GM12892 (cell line): ENCODE results near the gene SLC25A23.

ENCODE experiments used
- DNase-seq: peaks from one replicate; pipeline ENCODE4 v3.0.0; 2011; ENCODE audit not compliant: insufficient read length
- FAIRE-seq: peaks from 2 replicates; lab custom pipeline; 2011; peaks lifted over from hg19 to GRCh38; lab: Jason Lieb, UNC
- POLR2A ChIP-seq: IDR thresholded peaks from 2 replicates; pipeline ENCODE4 v1.6.1; 2011; ENCODE audit warnings: low read depth, low read length, control low read depth
- POLR2AphosphoS5 ChIP-seq: IDR thresholded peaks from 2 replicates; pipeline ENCODE4 v1.6.1; 2011; ENCODE audit warnings: low read depth, low read length, control low read depth
- TAF1 ChIP-seq: IDR thresholded peaks from 2 replicates; pipeline ENCODE4 v1.6.1; 2011; ENCODE audit warnings: low read depth, mild to moderate bottlenecking, control low read depth, low read length, borderline replicate concordance

The SLC25A23 gene

GRCh38 chr19:6466526-6467248 lies 7.1 kb upstream of the SLC25A23 start:
- no peak for TF ChIP-seq TAF1
- peak; percentile 26; the same call in 1 of the 2 replicates for TF ChIP-seq POLR2A
- TF ChIP-seq POLR2AphosphoS5, result peak; percentile 34; the same call in 1 of the 2 replicates
- FAIRE-seq (no peak), DNase-seq (no peak)

- FAIRE-seq, result no peak
- TF ChIP-seq POLR2A (no peak), POLR2AphosphoS5 (no peak), TAF1 (no peak)
- no peak for DNase-seq
These were observed 6.1 kb upstream of the SLC25A23 start for GRCh38 chr19:6465663-6466062.

GRCh38 chr19:6465006-6465405 lies 5.4 kb upstream of the SLC25A23 start:
- no peak for FAIRE-seq
- TF ChIP-seq POLR2A (no peak), POLR2AphosphoS5 (no peak), TAF1 (no peak)
- DNase-seq, result no peak

GRCh38 chr19:6464070-6464873 lies 4.7 kb upstream of the SLC25A23 start, which contains the start of gene CRB3:
TSS of gene CRB3 (plus strand) at chr19:6464271. CDS start at chr19:6464702, 431 bp downstream.
- DNase-seq (no peak), FAIRE-seq (no peak)
- no peak for TF ChIP-seq POLR2A
- TF ChIP-seq POLR2AphosphoS5, result no peak
- TF ChIP-seq TAF1, result no peak

- DNase-seq (peak; percentile 93), FAIRE-seq (peak; percentile 99)
These were observed 700 bp upstream of the SLC25A23 start for GRCh38 chr19:6460099-6460884.

GRCh38 chr19:6458695-6459261 lies 814 bp downstream of the SLC25A23 start:
- FAIRE-seq (peak; percentile 66), DNase-seq (no peak)
- no peak for TF ChIP-seq TAF1
- no peak for TF ChIP-seq POLR2A
- TF ChIP-seq POLR2AphosphoS5, result no peak

More at GRCh38 chr19:6460099-6460884, 700 bp upstream of the SLC25A23 start:
- TF ChIP-seq POLR2AphosphoS5, result no peak
- peak; percentile 64; the same call in 1 of the 2 replicates for TF ChIP-seq POLR2A
- TF ChIP-seq TAF1, result no peak

GRCh38 chr19:6457958-6458694 lies 1.5 kb downstream of the SLC25A23 start:
- FAIRE-seq (peak; percentile 87), DNase-seq (no peak)
- 0 out of 2 replicates have a peak, but pooled peaks have one; percentile 26 for TF ChIP-seq POLR2AphosphoS5
- peak; percentile 54; the same call in 1 of the 2 replicates for TF ChIP-seq POLR2A
- no peak for TF ChIP-seq TAF1

- DNase-seq (no peak), FAIRE-seq (no peak)
- no peak for TF ChIP-seq POLR2AphosphoS5
These were observed 3.7 kb downstream of the SLC25A23 start for GRCh38 chr19:6455924-6456323.

- FAIRE-seq, result no peak
- TF ChIP-seq POLR2A (no peak), POLR2AphosphoS5 (no peak), TAF1 (no peak)
- DNase-seq, result no peak
These were observed 5.5 kb downstream of the SLC25A23 start for GRCh38 chr19:6453951-6454565.

GRCh38 chr19:6452899-6453298 lies 6.7 kb downstream of the SLC25A23 start:
- FAIRE-seq (no peak), DNase-seq (no peak)
- TF ChIP-seq POLR2A (no peak), TAF1 (no peak), POLR2AphosphoS5 (no peak)
